8988T (cell line): Measurements from ENCODE around the gene THEM5.

Experiments used
- DNase-seq: peaks from one replicate; pipeline ENCODE4 v3.0.0; 2011

THEM5 gene

DNA sequence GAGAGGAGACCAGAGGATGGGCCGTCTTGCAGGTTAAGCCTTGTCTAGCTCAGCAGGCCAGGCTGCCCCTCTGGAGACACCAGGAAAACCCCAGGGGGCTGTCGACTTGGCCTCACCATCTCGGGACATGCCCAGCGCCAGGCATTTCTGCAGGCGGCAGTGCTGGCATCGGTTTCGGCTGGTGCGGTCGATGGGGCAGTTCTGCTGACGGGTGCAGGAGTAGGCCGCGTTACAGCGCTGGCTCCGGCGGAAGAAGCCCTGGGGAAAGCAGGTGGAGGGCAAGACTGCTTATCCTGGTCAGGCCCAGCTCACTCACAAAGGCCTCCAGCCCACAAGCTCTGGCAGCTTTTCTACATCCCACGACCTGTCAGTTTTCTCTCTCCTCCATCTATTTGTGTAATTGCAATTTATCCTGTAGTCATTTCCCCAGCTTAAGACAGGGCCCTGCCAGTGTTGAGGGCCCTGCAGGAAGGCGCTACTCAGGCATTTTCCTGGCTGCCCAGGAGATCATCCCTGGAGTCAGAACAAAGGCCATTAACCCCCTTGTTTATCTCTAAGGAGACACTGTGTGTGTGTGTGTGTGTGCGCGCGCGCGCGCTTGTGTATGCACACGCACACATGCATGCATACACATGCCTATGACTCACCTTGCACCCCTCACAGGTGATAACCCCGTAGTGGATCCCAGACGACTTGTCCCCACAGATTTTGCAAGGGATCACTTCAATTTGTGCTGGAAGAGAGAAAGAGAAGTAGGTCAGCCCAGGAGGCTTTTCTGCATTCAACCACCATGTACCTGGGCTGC, 36.8 kb downstream of the THEM5 start:
- DNase-seq: no peak

DNA sequence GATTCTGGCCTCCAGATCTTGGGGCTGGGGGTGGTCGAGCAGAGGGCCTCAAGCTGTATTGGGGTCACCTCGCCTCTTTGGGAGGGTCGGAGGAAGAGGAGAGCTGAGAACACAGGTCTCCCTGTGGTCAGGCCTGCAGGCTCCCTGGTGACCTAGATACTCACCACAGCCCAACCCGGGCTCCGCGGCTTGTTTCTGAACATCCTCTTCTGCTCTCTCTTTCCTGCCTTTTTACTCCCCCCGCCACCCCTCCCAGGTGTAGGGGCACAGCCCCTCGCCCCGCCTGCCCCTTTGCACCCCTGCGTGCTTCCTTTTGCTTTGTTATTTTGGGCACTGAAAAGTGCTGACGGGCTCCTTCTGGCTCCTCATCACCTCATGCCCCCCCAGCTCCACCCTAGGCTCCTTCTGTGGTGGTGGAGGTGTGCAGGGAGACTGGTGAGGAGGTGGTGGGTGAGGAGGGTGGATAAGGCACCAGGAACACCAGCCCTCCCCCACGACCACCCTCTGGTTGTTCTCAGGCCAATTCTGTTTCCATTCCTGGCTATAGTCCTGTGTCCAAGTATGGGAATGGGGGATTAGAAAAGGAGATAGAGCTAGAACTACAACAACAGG, 37.7 kb downstream of the THEM5 start:
- no peak for DNase-seq

GRCh38 chr1:151814971-151815545, 38.5 kb downstream of the THEM5 start:
- DNase-seq: no peak

DNA sequence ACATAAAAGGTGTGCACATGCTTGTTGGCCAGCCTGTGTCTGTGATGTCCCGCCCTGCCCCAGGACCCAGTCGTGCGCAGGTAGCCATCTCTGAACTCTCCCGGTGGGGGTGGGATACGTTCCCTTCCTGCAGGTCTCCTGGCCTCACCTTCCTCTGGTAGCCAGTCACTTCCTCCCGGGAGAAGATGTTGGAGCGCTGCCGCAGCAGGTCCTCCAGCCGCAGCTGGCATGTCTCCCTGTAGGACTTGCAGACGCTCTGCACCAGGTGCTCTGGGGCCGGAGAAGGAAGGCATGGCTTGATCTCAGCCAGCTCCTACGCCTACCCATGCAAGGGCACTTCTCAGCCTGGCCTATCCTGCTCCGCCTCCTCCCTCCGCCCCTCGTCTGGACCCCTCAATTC, 39.1 kb downstream of the THEM5 start:
- DNase-seq: no peak

DNA sequence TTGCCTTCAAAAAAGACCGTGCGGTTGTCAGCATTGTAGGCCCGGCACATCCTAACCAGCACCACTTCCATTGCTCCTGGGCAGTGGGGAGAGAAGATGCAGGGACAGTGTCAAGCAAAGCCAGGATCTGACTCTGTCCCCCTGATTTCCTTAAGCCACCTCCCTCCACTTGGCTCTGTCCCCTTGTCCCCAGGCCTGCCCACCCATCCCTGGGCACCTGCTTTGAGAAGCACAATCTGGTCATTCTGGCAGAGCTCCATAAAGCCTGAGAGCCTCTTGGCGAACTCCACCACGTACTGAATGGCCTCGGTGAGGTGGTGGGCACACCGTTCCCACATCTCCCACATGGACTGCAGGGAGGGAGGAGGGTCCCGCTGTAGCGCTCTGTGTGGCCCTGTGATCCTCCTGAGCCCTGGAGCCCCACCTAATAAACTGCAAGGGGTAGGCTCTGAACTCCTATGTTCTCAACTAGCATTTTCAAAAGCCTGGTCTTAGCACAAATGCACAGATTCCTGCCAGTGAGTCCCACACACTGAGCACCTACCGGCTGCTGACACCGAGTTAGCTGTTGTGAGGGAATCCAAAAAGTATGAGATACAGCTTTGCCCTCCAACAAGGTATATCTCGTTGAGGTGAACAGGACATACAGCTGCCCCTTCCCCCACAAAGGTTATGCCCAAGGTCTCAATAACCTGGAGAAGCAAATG, 40.1 kb downstream of the THEM5 start:
- DNase-seq: no peak

GRCh38 chr1:151811181-151811580, 42.3 kb downstream of the THEM5 start:
- no peak for DNase-seq

- DNase-seq: no peak
Measured at GRCh38 chr1:151809985-151810556, 43.4 kb downstream of the THEM5 start.

- no peak for DNase-seq
Measured at GRCh38 chr1:151809290-151809984, 44.1 kb downstream of the THEM5 start.

DNA sequence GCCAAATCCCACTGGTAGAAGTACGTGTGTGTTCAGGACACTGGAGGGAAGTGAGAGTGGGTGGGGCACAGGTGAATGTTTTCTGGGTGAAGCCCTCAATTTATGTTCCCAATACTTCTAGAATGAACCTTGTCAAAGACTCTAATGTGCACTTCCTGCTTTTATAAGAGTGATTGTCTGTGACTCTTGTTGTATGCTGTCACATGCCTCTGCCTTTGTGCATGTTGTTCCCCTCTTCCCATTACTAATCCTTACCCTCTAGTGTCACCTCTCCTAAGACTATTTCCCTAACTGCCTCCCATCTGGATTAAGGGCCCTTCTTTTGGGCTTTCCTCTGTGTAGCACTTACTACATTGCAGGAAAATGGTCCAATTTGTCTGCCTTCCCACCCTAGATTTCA, 45.7 kb downstream of the THEM5 start:
- DNase-seq: no peak

- DNase-seq: no peak
Measured at GRCh38 chr1:151807131-151807530, 46.4 kb downstream of the THEM5 start.

DNA sequence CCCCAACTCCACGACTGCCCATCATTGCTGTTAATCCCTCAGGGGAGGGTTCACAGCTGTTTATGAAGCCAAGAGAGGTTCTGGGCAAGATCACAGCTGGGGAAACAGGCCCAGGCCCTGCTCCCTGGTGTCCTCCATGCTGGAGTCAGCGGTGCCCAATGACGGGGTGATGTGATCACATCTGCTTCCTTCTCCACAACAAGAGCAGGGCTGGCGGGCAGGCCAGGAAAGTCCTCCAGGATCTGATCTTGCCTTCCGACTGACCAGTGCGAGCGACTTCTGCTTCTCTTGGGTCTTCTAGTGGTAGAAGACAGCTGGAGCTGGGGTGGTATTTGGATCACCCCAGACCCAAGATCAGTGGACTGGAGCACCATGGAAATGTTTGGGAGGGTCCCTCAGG, 47.3 kb downstream of the THEM5 start:
- no peak for DNase-seq

DNA sequence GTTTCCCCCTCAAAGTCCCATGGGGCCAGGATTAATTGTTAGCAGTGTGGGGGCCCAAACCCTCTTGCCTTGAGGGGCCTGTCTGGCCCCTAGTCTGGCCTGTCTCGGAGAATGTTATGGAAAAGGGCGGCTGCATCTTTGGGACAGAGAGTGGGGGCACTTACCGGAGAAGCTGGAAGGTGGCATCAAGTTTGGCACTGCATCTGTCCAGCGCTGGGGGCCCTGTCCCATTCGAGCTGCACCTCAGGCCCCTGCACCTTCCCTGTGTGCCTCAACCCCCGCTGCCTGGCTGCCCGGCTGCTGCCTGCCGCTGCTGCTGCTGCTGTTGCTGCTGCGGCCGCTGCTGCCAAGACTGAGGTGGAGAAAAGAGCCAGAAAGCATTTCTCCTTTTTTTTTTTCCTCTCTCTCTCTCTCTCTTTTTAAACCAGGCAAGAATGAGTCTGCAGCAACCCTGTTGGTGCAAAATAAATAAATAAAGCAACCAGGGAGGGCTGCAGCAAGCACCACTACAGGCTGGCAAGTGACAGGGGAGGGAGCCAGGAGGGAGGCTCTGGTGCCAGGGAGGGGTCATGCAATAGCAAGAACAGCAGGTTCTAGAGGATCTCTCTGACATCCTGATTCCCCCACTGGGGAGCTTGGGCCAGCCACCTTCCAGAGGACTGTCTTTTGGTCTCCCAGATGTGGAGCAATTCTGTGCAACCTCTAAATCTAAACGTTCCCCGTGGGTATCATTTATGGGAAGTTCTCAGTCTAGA, 48.3 kb downstream of the THEM5 start, which contains the start of gene LINGO4:
LINGO4 (minus strand) TSS at position 354 of the 755 bp plus-strand sequence. CDS start 2,715 bp downstream, outside the sequence.
- no peak for DNase-seq

GRCh38 chr1:151803915-151804314, 49.6 kb downstream of the THEM5 start:
- DNase-seq: no peak

- DNase-seq: no peak
Measured at GRCh38 chr1:151803164-151803563, 50.3 kb downstream of the THEM5 start.

- DNase-seq: no peak
Measured at GRCh38 chr1:151802372-151802771, 51.1 kb downstream of the THEM5 start.

DNA sequence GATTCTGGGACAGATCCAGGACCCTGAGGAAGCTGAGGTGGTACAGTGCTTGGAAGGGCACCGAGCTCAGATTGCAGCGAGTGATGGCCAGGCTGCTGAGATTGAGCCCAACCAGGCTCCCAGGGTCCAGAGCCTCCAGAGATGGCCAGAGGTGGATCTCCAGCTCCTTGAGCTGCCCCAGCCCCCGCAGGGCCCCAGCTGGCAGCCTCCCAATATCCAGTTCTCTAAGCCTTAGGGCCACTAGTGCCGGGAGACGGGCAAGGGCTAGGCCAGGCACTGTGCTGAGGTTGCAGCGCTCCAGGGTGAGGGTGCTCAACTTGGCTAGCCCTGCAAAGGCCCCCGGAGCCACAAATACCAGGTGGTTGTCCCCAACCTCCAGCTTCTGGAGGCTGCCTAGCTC, 51.7 kb downstream of the THEM5 start:
- DNase-seq: no peak

- no peak for DNase-seq
Measured at GRCh38 chr1:151801310-151801820, 52.1 kb downstream of the THEM5 start.

DNA sequence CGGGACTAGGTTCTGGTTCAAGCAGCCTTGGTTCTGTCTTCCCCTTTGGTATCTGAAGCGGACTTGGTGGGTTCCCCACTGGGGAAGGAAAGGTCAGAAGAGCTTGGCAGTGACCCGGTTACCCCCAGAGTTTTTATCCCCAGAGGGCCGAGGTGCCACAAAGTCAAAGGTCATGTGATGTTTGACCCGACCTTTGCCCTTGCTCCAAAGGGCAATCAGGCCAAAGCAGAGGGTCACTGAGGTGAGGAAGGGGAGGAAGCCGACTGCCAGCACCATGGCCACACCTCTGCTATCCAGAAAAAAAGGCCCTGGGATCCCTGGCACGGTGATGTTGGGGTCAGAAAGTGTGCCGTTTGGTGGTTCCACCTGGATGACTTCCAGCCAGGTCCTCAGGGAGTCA, 52.7 kb downstream of the THEM5 start:
- no peak for DNase-seq

GRCh38 chr1:151799179-151800022, 54.1 kb downstream of the THEM5 start:
- no peak for DNase-seq

- no peak for DNase-seq
Measured at GRCh38 chr1:151798571-151798970, 54.9 kb downstream of the THEM5 start.
